HEK293 (cell line): ENCODE data around the gene DNAH11.

Source experiments
- CTCF ChIA-PET: fragments of 350-600 bp; formaldehyde crosslinking; extraction: SDS; loops from one replicate; lab custom pipeline; 2021; ENCODE audit warnings: antibody characterized with exemption; lab: Yijun Ruan, JAX
- POLR2A ChIA-PET: fragments of 300-600 bp; formaldehyde crosslinking; extraction: SDS; loops from one replicate; lab custom pipeline; 2020; ENCODE audit warnings: antibody characterized with exemption, inconsistent platforms; lab: Yijun Ruan, JAX
- H3K27ac ChIP-seq: fragments of 200-500 bp; sonication (Bioruptor generic); 2 replicates; pipeline ENCODE4 v1.5.1; 2014; ENCODE audit warnings: low read depth, low read length, control low read depth, inconsistent platforms; ENCODE audit errors: extremely low read depth
- H3K36me3 ChIP-seq, 2 experiments: fragments of 200-500 bp in 1 of 2; sonication (Bioruptor generic) in 1 of 2; 1 replicate in 1 of 2; 2 replicates in 1 of 2; pipeline ENCODE4 v1.5.1; 2014 to 2017; ENCODE audit warnings: inconsistent platforms in 2 of 2, low read length in 2 of 2; ENCODE audit not compliant: control insufficient read depth in 2 of 2, insufficient read depth in 1 of 2
- H3K4me1 ChIP-seq: fragments of 200-500 bp; sonication (Bioruptor generic); 2 replicates; pipeline ENCODE4 v1.5.1; 2014; ENCODE audit warnings: mild to moderate bottlenecking, low read length, inconsistent platforms; ENCODE audit not compliant: control insufficient read depth, insufficient read depth
- H3K4me3 ChIP-seq: 2 replicates; pipeline ENCODE4 v1.5.1; 2011; ENCODE audit warnings: low read depth, mild to moderate bottlenecking, control low read depth, low read length, moderate library complexity
- H3K9me3 ChIP-seq: fragments of 200-500 bp; sonication (Bioruptor generic); 2 replicates; pipeline ENCODE4 v1.5.1; 2014; ENCODE audit warnings: low read depth, low read length, inconsistent platforms; ENCODE audit not compliant: control insufficient read depth, insufficient read depth
- BCL11B ChIP-seq: fragments of 450-650 bp; formaldehyde crosslinking; IDR thresholded peaks from 2 replicates; pipeline ENCODE4 v1.5.1; 2016; ENCODE audit warnings: low read depth, missing biosample characterization, missing genetic modification characterization
- GLI2 ChIP-seq: fragments of 450-650 bp; formaldehyde crosslinking; IDR thresholded peaks from 2 replicates; pipeline ENCODE4; 2017; ENCODE audit warnings: missing biosample characterization, missing genetic modification characterization, low read depth, borderline replicate concordance
- PRDM6 ChIP-seq: fragments of 450-650 bp; formaldehyde crosslinking; IDR thresholded peaks from 2 replicates; pipeline ENCODE4 v1.5.1; 2017; ENCODE audit warnings: missing biosample characterization, missing genetic modification characterization
- YY2 ChIP-seq: fragments of 450-650 bp; formaldehyde crosslinking; IDR thresholded peaks from 2 replicates; pipeline ENCODE4 v1.5.1; 2016; ENCODE audit warnings: missing biosample characterization, missing genetic modification characterization
- ZBTB11 ChIP-seq: fragments of 450-650 bp; formaldehyde crosslinking; conservative IDR thresholded peaks from 2 replicates; pipeline ENCODE4 v1.5.1; 2016; ENCODE audit warnings: low read depth, missing biosample characterization, missing genetic modification characterization
- ZBTB44 ChIP-seq: fragments of 450-650 bp; IDR thresholded peaks from 2 replicates; pipeline ENCODE4 v1.5.1; 2018; ENCODE audit warnings: missing biosample characterization, mild to moderate bottlenecking, missing genetic modification characterization
- ZBTB49 ChIP-seq: fragments of 450-650 bp; formaldehyde crosslinking; IDR thresholded peaks from 2 replicates; pipeline ENCODE4 v1.5.1; 2016; ENCODE audit warnings: missing biosample characterization, missing genetic modification characterization, low read depth
- ZFP3 ChIP-seq: fragments of 450-650 bp; formaldehyde crosslinking; IDR thresholded peaks from 2 replicates; pipeline ENCODE4 v1.5.1; 2016; ENCODE audit warnings: low read depth, missing biosample characterization, missing genetic modification characterization
- ZIC2 ChIP-seq: fragments of 450-650 bp; formaldehyde crosslinking; IDR thresholded peaks from 2 replicates; pipeline ENCODE4 v1.5.1; 2016; ENCODE audit warnings: missing biosample characterization, missing genetic modification characterization
- ZNF146 ChIP-seq: fragments of 450-650 bp; formaldehyde crosslinking; IDR thresholded peaks from 2 replicates; pipeline ENCODE4 v1.5.1; 2016; ENCODE audit warnings: missing biosample characterization, missing genetic modification characterization
- ZNF184 ChIP-seq: fragments of 450-650 bp; IDR thresholded peaks from 2 replicates; pipeline ENCODE4 v1.5.1; 2018; ENCODE audit warnings: missing biosample characterization, mild to moderate bottlenecking, missing genetic modification characterization
- ZNF335 ChIP-seq: fragments of 450-650 bp; formaldehyde crosslinking; conservative IDR thresholded peaks from 2 replicates; pipeline ENCODE4 v1.5.1; 2016; ENCODE audit warnings: missing biosample characterization, missing genetic modification characterization
- ZNF391 ChIP-seq: fragments of 450-650 bp; formaldehyde crosslinking; IDR thresholded peaks from 2 replicates; pipeline ENCODE4 v1.5.1; 2016; ENCODE audit warnings: low read depth, missing biosample characterization, missing genetic modification characterization, borderline replicate concordance
- ZNF555 ChIP-seq: fragments of 450-650 bp; formaldehyde crosslinking; conservative IDR thresholded peaks from 2 replicates; pipeline ENCODE4 v1.5.1; 2017; ENCODE audit warnings: missing biosample characterization, mild to moderate bottlenecking, missing genetic modification characterization, inconsistent platforms
- ZNF670 ChIP-seq: fragments of 450-650 bp; formaldehyde crosslinking; IDR thresholded peaks from 2 replicates; pipeline ENCODE4 v1.5.1; 2016; ENCODE audit warnings: missing biosample characterization, missing genetic modification characterization, low read depth
- ZNF76 ChIP-seq: fragments of 450-650 bp; formaldehyde crosslinking; IDR thresholded peaks from 2 replicates; pipeline ENCODE4; 2016; ENCODE audit warnings: low read depth, missing biosample characterization, missing genetic modification characterization, borderline replicate concordance
- ZNF843 ChIP-seq: fragments of 450-650 bp; formaldehyde crosslinking; IDR thresholded peaks from 2 replicates; pipeline ENCODE4 v1.5.1; 2016; ENCODE audit warnings: missing biosample characterization, missing genetic modification characterization

DNAH11 gene

GRCh38 chr7:21670496-21670895, 127.7 kb downstream of the DNAH11 start:
- CTCF ChIA-PET, result no interaction called here
- Histone ChIP-seq H3K4me1 (no peaks in the 10 kb centered on the region), H3K9me3 (no peaks in the 10 kb centered on the region), H3K36me3 (no peaks in the 10 kb centered on the region), H3K4me3 (no peak overlapping the region), H3K27ac (no peak overlapping the region)
- POLR2A ChIA-PET, result no interaction called here
- TF ChIP-seq ZBTB49 (tag by site-specific recombination) (no peak), ZBTB11 (tag by site-specific recombination) (no peak)

- Histone ChIP-seq H3K4me3 (no peak overlapping the region), H3K9me3 (no peaks in the 10 kb centered on the region), H3K4me1 (no peaks in the 10 kb centered on the region), H3K27ac (no peak overlapping the region), H3K36me3 (no peaks in the 10 kb centered on the region)
- ChIA-PET POLR2A (no interaction called here), CTCF (interaction anchor here (0.6 to 0.7 kb wide), 2 partner anchors 8 to 137 kb away, joined by 3 read pairs; no protein-coding TSS in a partner anchor)
- TF ChIP-seq ZNF76 (tag by site-specific recombination) (no peak), ZIC2 (no peak), ZFP3 (tag by site-specific recombination) (no peak), BCL11B (no peak), ZNF146 (no peak), ZNF670 (tag by site-specific recombination) (no peak), GLI2 (tag by site-specific recombination) (no peak), ZNF184 (no peak), ZBTB44 (tag by site-specific recombination) (no peak), ZNF391 (tag by site-specific recombination) (no peak), YY2 (no peak), ZNF843 (tag by site-specific recombination) (no peak), ZNF335 (tag by site-specific recombination) (no peak), PRDM6 (tag by site-specific recombination) (no peak), ZNF555 (tag by site-specific recombination) (no peak)
Measured at GRCh38 chr7:21671859-21672258, 129.0 kb downstream of the DNAH11 start.
